Measurements from ENCODE around the gene BOLA3.

- TF ChIP-seq EZH2 (IDR thresholded peaks at IDR 0.05; ENCODE audit: low read depth), result no peak
- TF ChIP-seq CTCF (conservative IDR thresholded peaks at IDR 0.05), result no peak
Measured at GRCh38 chr2:74097574-74097973, 50.1 kb downstream of the BOLA3 start.
